ENCODE measurements around the gene ABI3.
"Not testable (repeated sequence)": the region's sequence is repeated elsewhere in the genome, so short reads cannot be mapped to it uniquely, and the experiment has no call there.

The ABI3 gene

GRCh38 chr17:49258394-49258793 lies 47.9 kb downstream of the ABI3 start:
- no peak for DNase-seq

- DNase-seq: no peak
Measured at GRCh38 chr17:49259663-49260010, 49.1 kb downstream of the ABI3 start.

GRCh38 chr17:49260011-49260816 lies 49.7 kb downstream of the ABI3 start:
- no peak for DNase-seq

- no peak for DNase-seq
Measured at GRCh38 chr17:49260817-49261291, 50.3 kb downstream of the ABI3 start.

GRCh38 chr17:49261540-49261939 lies 51.0 kb downstream of the ABI3 start:
- not testable (repeated sequence) for DNase-seq

- DNase-seq: no peak
Measured at GRCh38 chr17:49266233-49266632, 55.7 kb downstream of the ABI3 start.

GRCh38 chr17:49267912-49268311 lies 57.4 kb downstream of the ABI3 start:
- no peak for DNase-seq

GRCh38 chr17:49269356-49269755 lies 58.8 kb downstream of the ABI3 start:
- no peak for DNase-seq

Measured in midbrain (tissue), 1 donor.